Keratinocyte (primary cell): ENCODE results near the gene MYO1C.

Experiments
- EZH2 ChIP-seq: IDR thresholded peaks from one replicate; pipeline ENCODE4 v1.6.1; 2012; ENCODE audit warnings: inconsistent platforms, mild to moderate bottlenecking, low read length, moderate library complexity
- TF ChIP-seq, protein P1 (sequence below), 3 experiments: IDR thresholded peaks in 1 of 3; conservative IDR thresholded peaks in 1 of 3; optimal IDR thresholded peaks in 1 of 3; 2 replicates in 2 of 3; 3 replicates in 1 of 3; pipeline versions ENCODE3 to v1.5.1; 2011; ENCODE audit warnings: low read length in 3 of 3, mild to moderate bottlenecking in 3 of 3, moderate library complexity in 2 of 3, control low read depth in 1 of 3, inconsistent platforms in 1 of 3; ENCODE audit not compliant: insufficient read depth in 2 of 3; ENCODE audit errors: extremely low read depth in 1 of 3

DNA sequence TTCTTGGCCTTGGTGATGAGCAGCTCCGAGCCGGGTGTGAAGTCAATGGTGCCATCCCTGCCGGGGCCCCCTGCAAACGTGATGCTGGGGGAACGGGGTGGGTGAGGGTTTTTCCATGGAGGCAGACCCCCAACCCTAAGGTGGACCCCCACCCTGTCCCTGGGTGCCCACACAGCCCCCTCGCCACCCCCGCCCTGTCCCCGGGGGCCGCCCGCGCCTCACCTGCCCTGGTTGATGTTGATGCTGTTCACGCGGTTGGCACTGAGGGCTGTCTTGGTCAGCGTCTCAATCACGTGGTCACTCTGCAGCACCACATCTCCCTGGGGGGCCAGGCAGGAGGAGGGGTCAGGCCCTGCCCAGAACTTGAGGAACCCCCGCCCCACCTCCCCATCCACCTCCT, 25.2 kb downstream of the MYO1C start:
- TF ChIP-seq, protein P1, sequence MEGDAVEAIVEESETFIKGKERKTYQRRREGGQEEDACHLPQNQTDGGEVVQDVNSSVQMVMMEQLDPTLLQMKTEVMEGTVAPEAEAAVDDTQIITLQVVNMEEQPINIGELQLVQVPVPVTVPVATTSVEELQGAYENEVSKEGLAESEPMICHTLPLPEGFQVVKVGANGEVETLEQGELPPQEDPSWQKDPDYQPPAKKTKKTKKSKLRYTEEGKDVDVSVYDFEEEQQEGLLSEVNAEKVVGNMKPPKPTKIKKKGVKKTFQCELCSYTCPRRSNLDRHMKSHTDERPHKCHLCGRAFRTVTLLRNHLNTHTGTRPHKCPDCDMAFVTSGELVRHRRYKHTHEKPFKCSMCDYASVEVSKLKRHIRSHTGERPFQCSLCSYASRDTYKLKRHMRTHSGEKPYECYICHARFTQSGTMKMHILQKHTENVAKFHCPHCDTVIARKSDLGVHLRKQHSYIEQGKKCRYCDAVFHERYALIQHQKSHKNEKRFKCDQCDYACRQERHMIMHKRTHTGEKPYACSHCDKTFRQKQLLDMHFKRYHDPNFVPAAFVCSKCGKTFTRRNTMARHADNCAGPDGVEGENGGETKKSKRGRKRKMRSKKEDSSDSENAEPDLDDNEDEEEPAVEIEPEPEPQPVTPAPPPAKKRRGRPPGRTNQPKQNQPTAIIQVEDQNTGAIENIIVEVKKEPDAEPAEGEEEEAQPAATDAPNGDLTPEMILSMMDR (optimal IDR thresholded peaks at IDR 0.05 in 1 of 3, IDR thresholded peaks at IDR 0.05 in 1 of 3, conservative IDR thresholded peaks at IDR 0.05 in 1 of 3; ENCODE audit: extremely low read depth in 1 of 3, insufficient read depth in 2 of 3, low read length in 3 of 3), result no peak
- TF ChIP-seq EZH2, result no peak
